ENCODE measurements around the gene FBXO2.
"Not testable (repeated sequence)": the region's sequence is repeated elsewhere in the genome, so short reads cannot be mapped to it uniquely, and the experiment has no call there.

The FBXO2 gene

GRCh38 chr1:11622398-11622797 lies 31.8 kb downstream of the FBXO2 start:
- no peak for DNase-seq

- no peak for DNase-seq
These were observed 33.3 kb downstream of the FBXO2 start for GRCh38 chr1:11620924-11621323.

DNA sequence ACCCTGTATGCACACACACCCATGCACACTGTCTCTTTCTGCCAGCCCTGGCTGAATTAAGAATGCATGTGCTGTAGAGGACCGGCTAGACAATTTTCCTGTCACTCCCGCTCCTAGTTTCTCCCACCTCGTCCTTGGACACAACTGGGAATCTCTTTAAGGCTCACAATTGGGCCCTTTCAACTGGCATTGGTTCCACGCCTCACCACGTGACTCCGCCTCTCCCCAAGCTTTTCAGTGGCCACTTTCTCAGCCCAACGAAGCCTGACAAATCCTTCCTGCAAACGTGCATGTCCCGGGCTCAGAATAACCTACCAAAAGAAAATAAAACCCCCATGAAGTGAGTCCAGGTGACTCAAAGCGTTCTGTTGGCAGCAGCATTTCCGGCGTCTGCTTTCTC lies 33.8 kb downstream of the FBXO2 start:
- no peak for DNase-seq

DNA sequence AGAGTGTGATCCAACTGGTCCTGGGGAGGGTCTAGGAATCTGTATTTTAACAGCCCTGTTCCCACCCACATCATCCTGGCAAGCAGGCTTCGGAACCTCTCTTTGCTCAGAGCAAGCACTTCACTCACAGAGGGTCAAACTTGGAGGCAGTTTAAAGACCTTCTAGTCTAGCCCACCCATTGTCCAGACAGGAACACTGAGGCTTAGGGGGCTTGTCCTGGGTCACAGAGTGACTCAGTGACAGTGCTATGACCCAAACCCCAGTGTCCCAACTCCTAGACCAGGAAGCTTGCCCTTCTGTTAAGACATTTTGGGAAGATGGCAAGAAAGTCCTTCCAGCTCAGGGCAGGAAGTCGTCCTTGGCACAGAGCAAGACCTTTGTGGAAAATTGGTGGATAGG lies 36.5 kb downstream of the FBXO2 start:
- no peak for DNase-seq

DNA sequence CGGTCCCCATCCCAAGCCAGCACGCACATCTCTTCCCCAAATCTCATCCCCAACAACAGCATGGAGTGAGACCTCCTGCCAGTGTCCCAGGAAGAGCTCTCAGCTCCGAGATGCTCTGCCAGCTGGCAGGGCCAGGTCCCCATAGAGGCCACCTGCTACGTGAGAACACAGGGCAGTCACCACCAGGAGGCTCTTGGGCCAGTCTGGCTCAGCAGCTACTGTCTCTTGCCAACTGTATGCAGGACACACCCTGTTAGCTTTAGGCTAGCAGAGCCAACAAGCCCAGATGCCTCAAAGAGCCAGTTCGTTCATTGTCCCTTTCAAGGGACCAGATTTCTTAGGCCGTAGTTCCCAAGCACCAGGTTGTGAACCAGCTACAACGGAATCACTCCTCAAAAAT lies 36.9 kb downstream of the FBXO2 start:
- DNase-seq: no peak

DNA sequence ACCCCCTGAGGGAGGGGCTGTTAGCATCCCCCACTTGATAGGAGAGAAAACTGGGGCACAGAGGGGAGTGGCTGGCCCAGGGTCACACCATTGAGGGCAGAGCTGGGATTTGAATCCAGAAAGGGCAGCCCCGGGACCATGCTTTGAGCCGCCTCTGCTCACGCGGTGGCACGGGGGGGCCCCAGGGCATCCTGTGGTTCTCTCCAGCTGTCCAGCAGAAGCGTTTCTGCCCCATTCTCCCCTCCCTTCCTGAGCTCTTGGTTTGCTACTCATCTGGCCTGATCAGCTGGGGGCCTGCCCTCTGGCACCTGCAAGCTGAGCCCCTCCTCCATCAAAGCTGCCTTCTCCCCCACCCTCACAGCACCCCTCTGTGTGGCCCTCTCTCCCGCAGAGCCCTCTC lies 37.5 kb downstream of the FBXO2 start:
- no peak for DNase-seq

GRCh38 chr1:11615090-11615489 lies 39.1 kb downstream of the FBXO2 start:
- DNase-seq: no peak

DNA sequence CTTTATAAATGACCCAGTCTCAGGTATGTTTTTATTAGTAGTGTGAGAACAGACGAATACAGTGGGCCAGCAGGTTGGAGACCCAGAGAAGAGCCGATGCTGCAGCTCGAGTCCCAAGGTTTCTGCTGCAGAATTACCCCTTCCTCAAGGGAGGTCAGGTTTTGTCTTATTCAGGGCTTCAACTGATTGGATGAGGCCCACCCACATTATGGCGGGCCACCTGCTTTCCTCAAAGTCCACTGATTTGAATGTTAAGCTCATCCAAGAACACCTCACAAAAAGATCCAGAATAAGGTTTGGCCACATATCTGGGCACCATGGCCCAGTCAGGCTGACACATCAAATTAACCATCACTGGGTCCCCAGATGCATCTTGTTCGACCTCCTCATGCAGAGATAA lies 40.9 kb downstream of the FBXO2 start:
- DNase-seq: no peak

GRCh38 chr1:11611638-11612327 lies 42.4 kb downstream of the FBXO2 start:
- DNase-seq: no peak

DNA sequence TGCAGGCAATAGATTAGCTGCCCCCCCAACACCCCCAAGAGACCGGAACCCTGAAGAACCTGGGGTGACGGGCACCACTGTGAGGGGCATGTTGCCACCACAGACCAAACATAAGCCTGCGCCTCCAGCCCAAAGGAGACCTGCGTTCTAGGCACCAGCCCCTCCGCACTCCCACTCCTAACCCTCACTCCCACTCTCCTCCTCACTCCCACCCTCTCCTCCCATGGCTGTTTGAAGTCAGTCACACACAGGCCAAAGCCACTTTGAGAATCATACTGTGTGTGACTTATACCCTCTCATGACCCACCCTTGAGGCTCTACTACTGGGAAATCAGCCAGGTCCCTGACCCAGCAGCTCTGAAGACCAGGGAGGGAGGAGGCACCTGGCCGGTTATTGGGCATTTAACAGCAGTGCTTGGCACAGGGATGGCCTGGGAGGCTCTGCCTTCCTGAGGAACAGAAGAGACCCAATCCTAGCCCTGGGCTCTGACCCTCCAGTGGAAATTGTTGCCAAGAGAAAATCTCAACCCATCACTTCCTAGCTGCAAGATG lies 43.5 kb downstream of the FBXO2 start:
- no peak for DNase-seq

- not testable (repeated sequence) for DNase-seq
These were observed 44.9 kb downstream of the FBXO2 start for GRCh38 chr1:11609378-11609777.

- not testable (repeated sequence) for DNase-seq
These were observed 45.6 kb downstream of the FBXO2 start for GRCh38 chr1:11608596-11609130.

GRCh38 chr1:11606775-11607174 lies 47.5 kb downstream of the FBXO2 start:
- no peak for DNase-seq

GRCh38 chr1:11602981-11603380 lies 51.2 kb downstream of the FBXO2 start:
- no peak for DNase-seq

DNA sequence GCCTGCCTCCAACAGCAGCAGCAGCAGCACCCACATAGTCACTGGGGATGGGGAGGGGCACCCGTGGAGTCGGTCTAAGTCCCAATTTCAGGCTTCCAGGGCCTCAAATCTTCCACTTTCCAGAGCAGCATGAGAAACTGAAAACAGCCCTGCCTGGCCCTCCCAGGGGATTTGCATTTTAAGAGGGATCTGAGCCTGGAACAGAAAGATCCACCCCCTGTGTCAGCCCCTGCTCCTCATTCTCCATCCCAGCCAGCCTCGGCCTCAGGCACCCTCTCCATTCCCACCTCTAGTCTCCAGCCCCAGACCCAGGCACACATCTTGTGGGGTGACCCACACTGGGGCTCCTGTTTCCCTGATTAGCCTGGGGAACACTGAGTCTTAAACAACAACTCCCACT lies 51.8 kb downstream of the FBXO2 start:
- DNase-seq: no peak

DNA sequence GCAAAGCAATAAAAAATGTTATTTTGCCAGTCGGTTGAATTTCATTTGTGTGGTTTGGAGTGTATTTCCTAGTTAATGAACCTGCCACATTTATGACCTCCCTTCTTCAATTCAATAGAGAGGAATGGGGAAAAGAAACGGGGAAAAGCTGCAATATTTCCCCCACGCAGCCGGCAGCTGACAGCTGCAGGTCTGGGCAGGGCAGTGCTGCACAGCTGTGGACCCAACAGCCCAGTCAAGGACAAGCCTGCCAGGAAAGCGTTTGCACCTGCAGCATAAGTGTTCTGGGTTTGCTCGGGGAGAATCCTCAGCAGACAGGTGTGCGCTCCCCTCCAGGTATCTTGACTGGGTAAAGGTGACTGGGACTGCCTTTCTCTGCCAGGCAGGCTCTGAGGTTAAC lies 53.4 kb downstream of the FBXO2 start:
- no peak for DNase-seq

GRCh38 chr1:11599891-11600576 lies 54.2 kb downstream of the FBXO2 start:
- DNase-seq: no peak

DNA sequence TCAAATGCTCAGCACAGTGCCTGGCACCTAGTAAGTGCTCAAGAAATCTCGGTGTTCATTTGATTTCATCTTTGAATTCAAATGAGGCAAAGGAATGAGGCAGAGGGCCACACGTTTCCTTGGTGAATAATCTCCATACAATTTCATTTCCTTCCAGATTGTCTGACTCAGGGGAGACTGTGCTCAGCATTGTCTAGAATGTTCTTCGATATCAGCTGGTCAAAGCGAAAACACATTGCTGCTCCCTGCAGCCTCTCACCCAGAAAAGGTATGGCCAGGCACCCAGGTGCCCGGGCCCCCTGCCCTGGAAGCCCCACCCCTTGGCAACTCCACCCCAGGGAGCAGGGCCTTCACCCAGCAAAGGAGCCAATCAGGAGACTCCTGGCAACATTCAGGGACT lies 55.8 kb downstream of the FBXO2 start:
- DNase-seq: no peak
